ENCODE results near the gene IFIT1.
A peak's percentile ranks its signal among the peaks of the same experiment; 100 is the strongest.
"Not testable (repeated sequence)": the region's sequence is repeated elsewhere in the genome, so short reads cannot be mapped to it uniquely, and the experiment has no call there.

The IFIT1 gene, protein sequence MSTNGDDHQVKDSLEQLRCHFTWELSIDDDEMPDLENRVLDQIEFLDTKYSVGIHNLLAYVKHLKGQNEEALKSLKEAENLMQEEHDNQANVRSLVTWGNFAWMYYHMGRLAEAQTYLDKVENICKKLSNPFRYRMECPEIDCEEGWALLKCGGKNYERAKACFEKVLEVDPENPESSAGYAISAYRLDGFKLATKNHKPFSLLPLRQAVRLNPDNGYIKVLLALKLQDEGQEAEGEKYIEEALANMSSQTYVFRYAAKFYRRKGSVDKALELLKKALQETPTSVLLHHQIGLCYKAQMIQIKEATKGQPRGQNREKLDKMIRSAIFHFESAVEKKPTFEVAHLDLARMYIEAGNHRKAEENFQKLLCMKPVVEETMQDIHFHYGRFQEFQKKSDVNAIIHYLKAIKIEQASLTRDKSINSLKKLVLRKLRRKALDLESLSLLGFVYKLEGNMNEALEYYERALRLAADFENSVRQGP

DNA sequence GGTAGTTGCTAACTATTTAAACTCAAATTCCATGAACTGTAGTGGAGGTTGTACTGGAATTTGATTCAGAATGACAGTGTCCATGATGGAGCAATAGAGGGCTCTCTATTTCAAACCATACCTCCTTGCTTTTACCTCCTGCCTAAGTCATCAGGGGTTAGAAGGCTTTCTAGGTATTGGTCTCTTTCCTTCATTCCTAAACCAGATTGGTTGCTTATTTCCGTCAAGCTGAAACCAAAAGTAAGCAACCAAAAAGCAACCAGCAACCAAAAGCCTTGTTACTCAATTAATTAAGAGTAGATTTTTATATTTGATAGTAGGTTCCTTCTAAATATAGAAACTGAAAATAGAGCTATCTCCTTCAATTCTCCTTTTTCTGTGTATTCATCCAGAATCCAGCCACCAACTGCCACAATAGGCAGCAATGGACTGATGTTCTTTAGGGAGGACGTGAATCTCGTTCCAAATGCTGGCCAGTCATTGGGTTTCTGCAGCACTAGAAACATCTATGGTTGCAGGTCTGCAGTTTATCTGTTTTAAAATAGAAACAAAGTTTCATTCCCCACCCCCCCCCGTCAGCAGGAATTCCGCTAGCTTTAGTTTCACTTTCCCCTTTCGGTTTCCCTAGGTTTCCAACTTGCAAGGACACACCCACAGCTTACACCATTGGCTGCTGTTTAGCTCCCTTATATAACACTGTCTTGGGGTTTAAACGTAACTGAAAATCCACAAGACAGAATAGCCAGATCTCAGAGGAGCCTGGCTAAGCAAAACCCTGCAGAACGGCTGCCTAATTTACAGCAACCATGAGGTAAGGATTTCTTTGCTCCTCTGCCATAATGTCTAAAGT lies at the start of gene IFIT1:
Gene IFIT1, plus strand, starts transcription at position 717 of the 850 bp plus-strand sequence. Its CDS starts 90 bp downstream, at position 807.
- peak; percentile 98 for FAIRE-seq

DNA sequence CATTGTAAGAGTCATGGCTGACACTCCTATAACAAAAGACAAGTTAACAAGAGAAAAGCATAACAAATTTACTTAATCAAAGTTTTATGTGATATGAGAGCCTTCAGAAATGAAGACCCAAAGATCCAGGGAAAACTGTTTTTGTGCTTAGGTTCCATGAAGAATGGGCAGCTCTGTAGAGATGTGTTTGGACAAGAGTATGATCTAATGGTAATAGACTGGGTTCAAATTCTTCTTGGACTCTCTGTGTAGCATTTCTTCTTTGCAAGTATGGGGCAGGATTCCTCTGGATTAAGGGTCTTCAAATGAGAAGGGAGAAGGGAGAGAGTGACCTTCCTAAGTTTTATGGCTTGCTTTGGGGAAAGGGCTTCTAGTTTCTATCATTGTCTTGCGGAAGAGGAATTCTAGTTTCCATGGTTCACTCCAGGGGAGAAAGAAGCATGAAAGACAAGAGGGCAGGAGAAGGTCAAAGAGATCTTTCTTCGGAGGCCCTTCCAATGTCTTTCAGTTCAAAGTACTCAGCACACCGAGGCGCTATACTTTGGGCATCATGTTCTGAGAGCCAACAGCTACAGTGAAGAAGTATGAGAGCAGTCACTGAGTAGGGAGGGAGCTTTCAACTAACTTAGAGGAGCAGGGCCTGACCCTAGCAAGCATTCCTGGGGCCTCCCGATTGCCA lies 49.2 kb upstream of the IFIT1 start:
- FAIRE-seq: no peak

DNA sequence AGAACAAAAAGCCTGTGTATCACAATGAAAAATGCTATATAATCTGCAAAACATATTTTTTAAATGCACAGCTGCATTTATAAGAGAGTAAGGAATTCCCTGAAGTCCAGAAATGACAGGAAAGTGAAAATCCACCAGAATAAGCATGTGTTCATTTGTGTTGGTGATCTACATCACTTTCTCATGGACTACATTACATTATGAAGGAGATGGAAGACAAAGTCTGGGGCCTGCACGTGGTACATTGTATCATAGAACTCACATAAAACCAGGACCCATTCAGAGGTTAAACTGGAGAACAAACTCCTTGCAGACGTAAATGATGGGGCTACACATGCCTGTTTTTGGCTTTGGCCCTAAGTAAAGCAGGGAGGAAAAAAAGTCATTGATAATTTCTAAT lies 48.3 kb upstream of the IFIT1 start:
- FAIRE-seq: no peak

DNA sequence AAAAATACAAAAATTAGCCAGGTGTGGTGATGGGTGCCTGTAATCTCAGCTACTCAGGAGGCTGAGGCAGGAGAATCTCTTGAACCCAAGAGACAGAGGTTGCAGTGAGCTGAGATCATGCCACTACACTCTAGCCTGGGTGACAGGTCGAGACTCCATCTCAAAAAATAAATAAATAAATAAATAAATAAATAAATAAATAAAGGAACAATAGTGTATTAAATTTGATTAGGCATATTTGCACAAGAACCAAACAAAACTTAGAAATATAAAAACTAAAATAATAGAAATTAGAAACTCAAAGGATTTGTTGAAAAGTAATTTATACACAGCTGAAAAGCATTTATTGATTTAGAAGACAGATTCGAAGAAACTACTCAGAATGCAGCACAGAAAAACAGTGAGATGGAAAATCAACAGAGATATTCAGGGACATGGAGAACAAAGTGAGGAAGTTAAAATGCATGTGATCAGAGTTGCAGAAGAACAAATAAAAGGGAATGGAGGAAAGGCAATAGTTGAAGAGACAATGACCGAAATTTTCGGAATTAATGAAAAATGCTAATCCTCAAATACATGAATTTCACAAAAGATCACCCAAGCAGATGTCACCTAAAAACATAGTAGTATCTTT lies 46.9 kb upstream of the IFIT1 start:
- no peak for FAIRE-seq

DNA sequence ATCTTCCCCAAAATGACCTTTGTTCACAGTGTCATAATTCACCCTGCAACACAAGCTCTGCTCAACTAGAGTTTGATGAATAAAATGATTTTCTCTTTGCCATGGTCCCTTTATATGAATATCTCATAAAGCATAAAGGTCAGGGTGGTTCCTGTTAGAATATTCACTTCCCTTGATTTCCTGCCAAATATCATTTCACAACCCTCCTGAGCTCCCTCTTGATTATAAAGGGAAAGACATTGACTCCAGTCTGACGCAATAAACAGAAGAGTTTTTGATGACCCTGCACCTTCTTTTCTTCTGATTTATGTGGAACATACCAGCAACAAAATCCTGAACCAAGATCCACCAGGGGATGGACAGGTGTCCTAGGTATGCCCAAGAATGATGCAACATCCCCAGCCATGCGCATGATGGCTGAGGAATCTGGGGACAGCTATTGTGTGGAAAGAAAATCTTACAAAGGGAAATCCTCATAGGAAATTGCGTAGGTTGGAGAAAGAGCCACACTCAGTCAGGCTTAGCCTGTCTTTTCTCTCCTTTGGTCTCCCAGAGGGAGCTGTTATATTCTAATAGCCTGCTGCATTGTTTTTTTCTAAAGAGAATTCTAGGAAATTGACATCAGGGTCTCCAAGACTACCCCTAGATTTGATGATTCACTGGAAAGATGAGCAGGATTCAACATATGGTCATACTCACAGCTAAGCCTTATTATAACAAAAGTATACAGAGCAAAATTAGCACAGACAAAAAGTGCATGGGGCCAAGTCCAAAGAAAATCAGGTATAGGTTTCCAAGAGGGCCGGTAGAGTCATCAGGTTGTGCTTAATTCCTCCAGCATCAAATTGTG lies 45.8 kb upstream of the IFIT1 start:
- FAIRE-seq: no peak

DNA sequence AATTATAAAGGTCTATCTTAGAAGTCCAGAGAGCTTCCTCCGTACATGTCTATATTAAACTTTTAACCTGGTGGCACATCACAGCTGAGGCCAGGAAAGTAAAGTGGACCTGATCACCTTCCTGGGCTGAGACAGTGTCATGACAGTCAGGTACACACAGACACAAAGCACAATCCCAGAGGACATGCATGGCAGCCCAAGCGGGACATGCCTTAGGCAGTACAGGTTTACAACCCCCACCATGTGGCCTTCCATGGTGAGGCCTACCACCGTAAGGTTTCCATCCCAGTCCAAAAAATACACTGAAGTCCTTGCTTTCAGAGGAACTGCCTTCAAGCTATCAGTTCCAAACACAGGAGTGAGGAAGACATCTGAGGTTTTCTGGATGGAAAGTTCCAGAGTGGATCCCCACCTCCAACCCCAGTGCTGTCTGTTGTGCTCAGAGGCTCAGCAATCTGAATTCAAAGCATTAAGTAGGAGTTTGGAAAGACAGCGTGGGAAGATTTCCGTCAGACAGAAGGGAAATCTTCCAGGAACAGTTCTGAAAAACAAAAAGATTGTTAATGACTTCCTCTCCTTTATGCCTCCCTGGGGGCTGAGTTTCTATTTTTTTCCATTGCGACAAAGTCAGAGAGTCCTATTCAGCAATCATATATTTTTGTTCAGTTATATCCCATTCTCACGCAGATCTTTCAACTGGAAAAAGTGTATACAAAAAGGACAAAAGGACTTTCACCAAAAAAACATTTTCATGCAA lies 44.5 kb upstream of the IFIT1 start:
- FAIRE-seq: no peak

DNA sequence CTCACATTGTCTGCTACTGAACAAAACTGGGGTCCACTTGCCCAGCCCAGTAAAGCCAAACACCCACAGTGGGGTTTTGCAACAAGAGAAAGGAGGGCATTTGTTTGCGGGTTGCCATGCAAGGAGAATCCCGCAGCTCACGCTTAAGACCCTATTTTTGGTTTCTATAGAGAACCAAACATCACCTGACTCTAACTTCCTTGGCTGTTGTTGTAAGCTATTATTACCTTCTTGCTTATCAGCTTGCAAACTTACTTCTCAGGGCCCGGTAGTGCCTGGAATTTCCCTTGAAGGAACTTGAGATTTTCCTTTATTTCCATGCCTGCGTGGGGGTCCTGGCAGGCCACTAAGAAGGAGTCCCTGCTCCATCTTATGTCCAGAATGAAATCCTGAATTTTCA lies 43.9 kb upstream of the IFIT1 start:
- no peak for FAIRE-seq

DNA sequence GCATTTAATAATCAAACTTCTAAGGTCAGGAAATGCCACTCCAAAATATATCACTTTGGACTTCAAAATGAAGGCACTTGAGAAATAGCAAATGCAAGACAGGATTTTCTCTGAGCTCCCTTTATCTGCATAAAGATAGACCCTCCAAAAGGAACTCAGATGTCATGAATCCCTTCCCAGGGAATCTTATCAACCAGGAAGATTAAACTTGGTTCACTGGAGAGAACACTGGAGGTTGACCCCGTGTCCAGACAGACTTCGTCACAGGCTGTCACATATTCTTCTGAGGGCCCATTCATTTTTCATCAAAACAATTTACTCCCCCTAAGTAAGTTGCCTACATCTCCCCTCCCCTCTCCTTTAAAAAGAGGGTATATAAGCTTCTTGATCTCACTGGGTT lies 43.4 kb upstream of the IFIT1 start:
- FAIRE-seq: no peak

DNA sequence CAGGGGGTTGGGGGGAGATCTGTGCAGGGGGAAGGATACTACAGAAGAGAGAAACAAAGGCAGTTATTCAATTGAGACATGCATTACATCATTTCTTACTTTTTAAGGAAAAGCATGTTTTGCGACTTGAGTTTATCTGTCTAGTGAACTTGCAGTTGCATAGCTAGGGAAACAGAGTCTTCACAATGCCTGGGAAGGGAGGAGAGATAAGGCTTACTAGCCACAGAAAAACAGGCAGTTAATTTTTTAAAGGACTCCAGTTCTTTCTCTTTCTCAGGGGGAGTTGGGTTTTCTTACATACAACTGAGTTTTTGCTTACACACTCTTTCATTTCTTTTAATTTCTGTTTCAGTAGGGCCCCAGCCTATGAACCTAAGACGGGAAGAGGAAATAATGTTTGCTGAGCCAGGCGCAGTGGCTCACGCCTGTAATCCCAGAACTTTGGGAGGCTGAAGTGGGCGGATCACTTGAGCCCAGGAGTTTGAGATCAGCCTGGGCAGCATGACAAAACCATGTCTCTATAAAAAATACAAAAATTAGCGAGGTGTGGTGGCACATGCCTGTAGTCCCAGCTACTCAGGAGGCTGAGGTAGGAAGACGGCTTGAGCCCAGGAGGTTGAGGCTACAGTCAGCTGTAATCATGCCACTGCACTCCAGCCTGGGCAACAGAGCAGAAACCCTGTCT lies 41.6 kb upstream of the IFIT1 start:
- not testable (repeated sequence) for FAIRE-seq

DNA sequence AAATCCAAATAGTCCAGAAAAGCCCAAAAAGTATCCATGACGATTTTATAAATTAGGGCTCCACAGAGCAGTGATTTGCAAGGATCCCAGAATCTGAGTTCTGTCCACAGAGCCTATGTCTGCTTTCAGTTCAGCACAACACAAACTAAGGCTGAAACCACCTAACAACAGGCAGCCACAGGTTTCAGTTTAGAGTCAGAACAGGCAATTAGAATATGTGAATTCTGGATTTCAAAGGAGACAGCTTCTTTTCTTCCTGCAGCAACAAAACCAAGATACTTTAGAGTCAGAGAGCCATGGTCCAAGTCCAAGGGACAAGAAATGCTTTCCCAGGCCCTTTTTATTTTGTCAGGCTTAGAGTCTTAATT lies 41.0 kb upstream of the IFIT1 start:
- no peak for FAIRE-seq

DNA sequence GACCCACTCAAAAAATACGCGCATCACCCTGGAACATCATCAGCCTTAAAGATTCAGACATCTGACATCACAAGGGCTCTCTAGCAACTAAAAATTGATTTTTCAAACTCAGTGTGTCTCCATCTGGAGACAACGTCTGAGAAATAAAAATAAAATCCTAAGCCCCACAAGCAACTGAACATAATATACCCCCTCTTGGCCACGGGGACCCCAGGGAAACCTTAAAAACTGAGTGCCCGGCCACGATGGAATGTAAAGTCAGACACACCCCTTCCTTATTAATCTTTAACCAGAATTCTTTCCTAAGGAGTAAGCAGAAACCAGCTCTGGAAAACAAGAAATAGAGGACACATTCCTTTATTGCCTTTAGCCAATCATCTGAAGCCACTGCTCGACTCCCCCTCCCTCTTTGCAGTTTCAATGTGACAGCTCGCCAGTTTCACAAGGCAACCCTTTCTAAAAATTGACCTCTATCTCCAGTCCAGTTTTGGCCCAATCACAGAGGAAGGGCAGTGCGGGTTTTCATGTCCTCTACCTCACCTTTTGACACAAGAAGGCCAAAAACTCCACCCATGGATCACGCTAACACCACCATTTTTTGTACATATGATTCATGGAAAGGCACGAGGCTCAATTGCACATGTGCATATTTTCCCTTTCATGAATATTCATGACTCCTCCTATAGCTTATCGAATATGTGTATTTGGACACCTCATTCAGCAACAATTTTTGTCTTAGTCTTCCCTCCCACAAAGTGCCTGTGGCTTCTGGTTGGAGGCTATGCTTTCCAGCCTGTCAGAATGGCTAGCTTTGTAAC lies 40.4 kb upstream of the IFIT1 start:
- FAIRE-seq: no peak

DNA sequence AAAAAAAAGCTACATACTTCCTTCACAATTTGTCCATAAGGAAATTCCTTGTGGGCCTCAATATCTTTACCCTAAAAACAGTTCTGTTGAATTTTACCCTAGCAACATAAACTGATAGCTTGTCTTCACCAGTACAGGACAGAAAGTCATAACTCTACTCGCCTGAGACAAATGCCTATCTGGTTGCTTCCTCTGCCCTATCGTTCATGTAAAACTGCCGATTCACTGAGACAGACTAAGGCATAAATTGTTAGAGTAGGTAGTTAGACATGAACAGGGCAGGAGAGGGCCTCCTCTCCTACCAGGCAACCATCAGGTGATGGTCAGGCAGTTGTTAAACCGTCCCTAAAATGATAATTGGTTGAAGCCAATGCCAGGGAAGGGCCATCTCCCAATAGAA lies 39.6 kb upstream of the IFIT1 start:
- FAIRE-seq: no peak

DNA sequence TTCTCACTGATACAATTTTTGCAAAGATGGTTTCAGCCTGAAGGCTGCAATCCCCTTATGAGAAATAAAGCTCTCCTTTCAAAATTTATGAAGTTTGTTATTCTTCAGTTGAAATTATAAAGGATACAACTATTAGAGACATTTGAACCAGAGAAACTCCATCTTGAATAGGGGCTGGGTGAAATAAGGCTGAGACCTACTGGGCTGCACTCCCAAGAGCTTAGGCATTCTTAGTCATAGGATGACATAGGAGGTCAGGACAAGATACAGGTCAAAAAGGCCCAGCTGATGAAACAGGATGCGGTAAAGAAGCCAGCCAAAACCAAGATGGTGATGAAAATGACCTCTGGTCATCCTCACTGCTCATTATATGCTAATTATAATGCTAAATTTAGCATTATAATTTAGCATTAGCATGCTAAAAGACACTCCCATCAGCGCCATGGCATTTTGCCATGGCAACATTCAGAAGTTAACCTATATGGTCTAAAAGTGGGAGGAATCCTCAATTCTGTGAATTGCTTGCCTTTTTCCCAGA lies 37.0 kb upstream of the IFIT1 start:
- no peak for FAIRE-seq

DNA sequence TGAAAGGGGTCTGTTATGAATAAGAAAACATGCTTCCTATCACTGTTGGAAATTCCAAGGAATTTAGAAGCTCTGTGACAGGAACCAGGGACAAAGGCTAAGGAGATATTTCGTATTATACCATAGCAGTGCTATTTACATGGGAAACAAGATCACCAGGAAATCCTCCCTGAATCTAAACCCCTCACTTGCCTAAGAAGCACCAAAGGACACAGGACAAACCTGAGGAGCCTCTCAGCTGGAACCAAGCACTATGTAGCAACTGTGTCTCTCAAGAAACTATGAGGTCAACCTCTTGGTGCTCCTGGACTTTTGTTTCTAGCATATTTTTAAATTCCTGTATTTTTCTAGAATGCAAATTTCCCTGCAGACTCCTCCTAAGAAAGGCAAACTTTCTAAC lies 35.3 kb upstream of the IFIT1 start:
- FAIRE-seq: no peak

DNA sequence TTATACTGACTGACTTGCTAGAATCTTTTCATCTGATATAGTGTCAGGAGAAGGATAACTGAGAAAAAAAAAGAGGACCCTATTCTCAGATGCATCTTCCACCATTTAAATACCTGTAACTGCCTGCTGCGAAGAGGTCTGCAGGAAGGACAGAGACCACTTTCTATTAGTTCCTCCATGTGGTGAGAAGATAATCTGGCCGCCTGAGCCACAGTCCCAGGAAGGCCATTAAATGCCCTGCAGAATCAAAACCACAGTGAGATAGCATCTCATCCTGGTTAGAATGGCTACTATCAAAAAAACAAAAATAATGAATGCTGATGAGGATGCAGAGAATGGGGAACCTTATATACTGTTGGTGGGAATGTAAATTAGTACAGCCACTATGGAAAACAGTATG lies 34.4 kb upstream of the IFIT1 start:
- no peak for FAIRE-seq

DNA sequence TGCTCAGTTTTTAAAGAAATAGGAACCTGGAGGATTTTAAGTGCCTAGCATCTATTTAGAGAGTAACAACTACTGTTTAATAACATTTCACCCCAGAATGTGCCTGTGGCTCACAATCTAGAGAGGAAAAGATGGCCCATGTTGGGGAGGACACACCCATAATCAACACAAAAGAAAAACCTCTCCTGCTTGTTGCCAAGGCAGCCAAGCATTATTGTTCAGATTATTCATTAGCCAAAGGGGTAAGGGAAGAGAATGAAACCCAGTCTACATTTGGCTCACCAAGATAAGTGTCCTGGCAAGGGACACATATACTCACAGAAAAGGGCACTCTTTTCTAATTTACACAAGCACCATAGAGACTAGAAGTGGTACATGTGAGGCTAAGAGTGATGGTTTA lies 32.3 kb upstream of the IFIT1 start:
- FAIRE-seq: no peak

DNA sequence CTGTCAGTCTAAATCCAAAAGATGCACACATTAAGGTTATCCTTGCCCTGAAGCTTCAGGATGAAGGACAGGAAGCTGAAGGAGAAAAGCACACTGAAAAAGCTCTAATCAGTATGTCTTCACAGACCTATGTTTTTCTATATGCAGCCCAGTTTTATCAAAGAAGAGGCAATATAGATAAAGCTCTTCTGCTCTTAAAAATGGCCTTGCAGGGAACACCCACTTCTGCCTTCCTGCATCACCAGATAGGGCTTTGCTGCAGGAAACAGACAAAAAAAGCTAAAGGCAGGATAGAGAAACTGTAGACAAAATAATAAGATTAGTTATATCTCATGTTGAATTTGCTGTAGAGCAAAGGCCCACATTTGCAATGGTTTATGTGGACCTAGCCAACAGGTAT lies 29.5 kb upstream of the IFIT1 start:
- no peak for FAIRE-seq

DNA sequence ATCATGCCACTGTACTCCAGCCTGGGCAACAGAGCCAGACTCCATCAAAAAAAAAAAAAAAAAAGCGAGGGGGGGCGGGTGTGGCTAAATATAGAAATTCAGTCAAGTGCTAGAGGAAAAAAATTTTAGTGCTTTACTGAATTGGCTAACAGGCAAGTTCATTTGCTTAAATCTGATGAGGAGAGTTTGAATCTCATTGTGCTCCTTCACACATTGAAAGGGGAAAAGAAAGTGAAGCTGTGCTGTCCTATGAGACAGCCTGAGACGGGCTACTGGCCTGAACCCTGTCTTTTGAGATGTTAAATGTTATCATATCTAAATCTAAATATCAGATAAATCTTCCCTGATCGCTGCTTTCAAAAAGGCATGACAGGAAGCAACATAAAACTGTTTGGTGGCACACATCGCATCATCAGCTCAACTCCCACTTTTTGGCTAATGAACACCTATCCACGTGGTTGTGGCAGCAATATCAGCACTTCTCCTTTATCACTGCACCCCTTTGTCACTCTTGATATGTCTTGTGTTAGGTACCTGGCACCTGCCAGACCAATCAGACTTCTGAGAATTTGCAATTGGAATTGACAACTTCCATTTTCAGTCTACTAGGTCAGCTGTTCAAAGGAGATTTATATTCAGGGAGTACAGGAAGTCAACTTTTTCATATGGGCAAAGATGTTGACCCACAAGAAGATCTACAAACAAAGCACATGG lies 28.5 kb upstream of the IFIT1 start:
- no peak for FAIRE-seq

DNA sequence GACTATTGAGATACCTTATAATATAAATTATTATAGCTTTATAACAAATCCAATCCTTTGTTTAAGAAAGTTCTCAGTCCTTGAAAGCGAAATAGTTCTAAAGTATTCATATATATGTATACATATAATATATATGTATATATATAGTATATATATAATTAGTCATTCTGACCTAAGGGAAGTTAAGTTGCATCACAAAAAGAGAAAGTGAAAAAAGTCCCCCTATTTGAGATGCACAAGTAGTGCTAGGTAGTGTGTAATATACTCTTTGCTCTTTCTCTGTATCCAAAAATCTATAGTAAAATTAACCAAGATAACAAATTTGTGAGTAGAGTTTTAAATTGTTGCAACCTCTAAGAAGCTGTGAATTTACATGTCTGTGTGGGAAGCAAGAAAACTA lies 27.9 kb upstream of the IFIT1 start:
- no peak for FAIRE-seq
